Amygdala (tissue), 56 donors: ENCODE results near the gene TP53TG3C.
"Not testable (repeated sequence)": the region's sequence is repeated elsewhere in the genome, so short reads cannot be mapped to it uniquely, and the experiment has no call there.

Experiments used
- DNase-seq, 56 donors: peaks; one replicate each; lab custom pipeline; 2025; lab: John Stamatoyannopoulos, UW

TP53TG3C gene, protein sequence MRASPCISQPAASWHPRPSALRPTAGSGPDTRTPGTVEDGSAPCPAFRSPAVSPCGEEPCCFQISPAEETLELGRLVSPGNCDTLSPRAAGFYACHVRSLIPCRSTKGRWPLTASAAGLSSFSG

DNA sequence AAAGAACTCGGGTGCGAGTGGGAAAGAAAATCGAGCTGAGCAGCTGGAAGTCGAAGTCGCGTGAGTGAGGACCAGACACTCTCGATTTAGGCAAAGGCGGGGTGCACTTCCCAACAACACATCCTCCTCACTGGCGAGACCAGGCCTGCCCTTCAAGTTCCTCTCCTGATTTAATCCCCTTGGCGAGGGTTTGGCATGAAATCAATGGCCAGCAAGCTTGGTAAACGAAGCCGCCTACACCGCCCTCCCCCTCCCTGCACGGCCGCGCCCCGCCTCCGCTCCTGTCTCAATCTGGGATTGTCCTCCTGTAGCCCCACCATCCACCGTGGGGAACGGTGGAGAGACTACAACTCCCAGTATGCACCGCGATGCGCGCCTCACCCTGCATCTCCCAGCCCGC lies at the start of gene TP53TG3C:
TSS of gene TP53TG3C (plus strand) at position 301 of the 400 bp plus-strand sequence. CDS start at position 369, 68 bp downstream.
- not testable (repeated sequence) for DNase-seq
